DOHH2 (cell line): ENCODE data around the gene RIN2.

ENCODE experiments used
- H3F3A ChIP-seq: fragments of 200-600 bp; sonication (generic), shearing (Covaris generic); 2 replicates; pipeline ENCODE4 v1.6.0; 2016; ENCODE audit warnings: antibody characterized with exemption, mild to moderate bottlenecking; ENCODE audit not compliant: control insufficient read depth, insufficient read depth
- H3K27ac ChIP-seq: fragments of 200-600 bp; sonication (generic); 2 replicates; pipeline ENCODE4 v1.5.1; 2014; ENCODE audit warnings: low read depth, mild to moderate bottlenecking, low read length, moderate library complexity
- H3K27me3 ChIP-seq: fragments of 200-600 bp; sonication (generic); 2 replicates; pipeline ENCODE4 v1.6.1; 2014; ENCODE audit warnings: mild to moderate bottlenecking, low read length, mixed read lengths; ENCODE audit not compliant: control insufficient read depth
- H3K36me3 ChIP-seq: fragments of 200-600 bp; sonication (generic); 2 replicates; pipeline ENCODE4 v1.6.1; 2014; ENCODE audit warnings: mild to moderate bottlenecking, low read length, moderate library complexity, mixed read lengths; ENCODE audit not compliant: control insufficient read depth
- H3K4me1 ChIP-seq: fragments of 200-600 bp; sonication (generic); 2 replicates; pipeline ENCODE4 v1.6.1; 2014; ENCODE audit warnings: mild to moderate bottlenecking, low read length, mixed read lengths; ENCODE audit not compliant: control insufficient read depth
- H3K4me2 ChIP-seq: fragments of 200-600 bp; sonication (generic); 2 replicates; pipeline ENCODE4 v1.6.0; 2014; ENCODE audit warnings: mild to moderate bottlenecking, low read length, moderate library complexity
- H3K4me3 ChIP-seq: fragments of 200-600 bp; sonication (generic); 2 replicates; pipeline ENCODE4 v1.5.1; 2014; ENCODE audit warnings: mild to moderate bottlenecking, low read length, mixed read lengths
- H3K79me2 ChIP-seq: fragments of 200-600 bp; sonication (generic); 2 replicates; pipeline ENCODE4 v1.6.1; 2014; ENCODE audit warnings: mild to moderate bottlenecking, low read length, mixed read lengths; ENCODE audit not compliant: control insufficient read depth
- H3K9me2 ChIP-seq: fragments of 200-600 bp; sonication (generic); replicated peaks from 2 replicates; pipeline ENCODE4 v1.6.1; 2014; ENCODE audit warnings: mild to moderate bottlenecking, low read length, mixed read lengths; ENCODE audit not compliant: control insufficient read depth
- H3K9me3 ChIP-seq: fragments of 200-600 bp; sonication (generic); 2 replicates; pipeline ENCODE4 v1.6.1; 2014; ENCODE audit warnings: antibody characterized with exemption, low read length, mixed read lengths; ENCODE audit not compliant: control insufficient read depth, insufficient read depth
- H4K20me1 ChIP-seq: fragments of 200-600 bp; sonication (generic); 2 replicates; pipeline ENCODE4 v1.6.0; 2014; ENCODE audit warnings: low read depth, mild to moderate bottlenecking, antibody characterized with exemption, low read length, moderate library complexity; ENCODE audit not compliant: control insufficient read depth, insufficient read depth
- EZH2phosphoT487 ChIP-seq: fragments of 200-600 bp; sonication (generic); IDR thresholded peaks from 2 replicates; pipeline ENCODE4 v1.6.1; 2017; ENCODE audit warnings: borderline replicate concordance, mild to moderate bottlenecking, antibody characterized with exemption, low read length, moderate library complexity, mixed read lengths
- TF ChIP-seq, protein P1 (sequence below): fragments of 200-600 bp; sonication (generic); IDR thresholded peaks from one replicate; pipeline ENCODE4 v1.5.1; 2014; ENCODE audit warnings: antibody characterized with exemption, mild to moderate bottlenecking, low read depth, low read length; ENCODE audit not compliant: poor library complexity, severe bottlenecking

RIN2 gene

DNA sequence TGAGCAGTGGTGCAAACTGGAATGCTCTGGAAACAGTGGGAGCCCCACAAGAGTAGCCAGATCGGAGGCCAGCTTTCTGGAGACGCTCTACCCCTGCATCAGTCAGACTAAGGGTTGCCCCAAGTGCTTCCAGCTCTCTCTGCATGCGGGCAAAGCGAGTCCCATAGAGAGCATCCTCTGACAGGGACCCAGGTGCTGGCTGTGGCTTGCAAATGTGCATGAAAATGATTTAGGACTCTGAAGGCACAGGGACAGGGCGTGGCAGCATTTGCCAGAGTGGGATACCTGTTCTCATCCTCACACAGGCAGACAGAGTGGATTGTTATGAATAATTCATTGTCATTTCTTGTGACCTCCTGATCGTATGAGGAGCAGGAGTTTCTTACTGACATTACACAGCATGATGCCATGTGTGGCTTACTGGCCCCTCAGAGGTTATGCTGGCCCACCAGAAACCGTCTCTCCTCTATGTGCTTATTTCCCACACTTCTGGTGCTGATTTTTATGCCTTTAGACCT lies 10.3 kb downstream of the RIN2 start:
- H3K9me3 ChIP-seq: no peaks in the 10 kb centered on the region
- H3F3A ChIP-seq: no peaks in the 10 kb centered on the region
- H3K4me1 ChIP-seq: no peaks in the 10 kb centered on the region
- no peak overlapping the region for H3K4me2 ChIP-seq
- H3K4me3 ChIP-seq: no peak overlapping the region
- no peak overlapping the region for H3K27ac ChIP-seq
- H3K9me2 ChIP-seq: no peaks in the 10 kb centered on the region
- no peaks in the 10 kb centered on the region for H4K20me1 ChIP-seq
- no peaks in the 10 kb centered on the region for H3K27me3 ChIP-seq
- no peaks in the 10 kb centered on the region for H3K79me2 ChIP-seq
- no peak for TF ChIP-seq EZH2phosphoT487
- TF ChIP-seq, protein P1, sequence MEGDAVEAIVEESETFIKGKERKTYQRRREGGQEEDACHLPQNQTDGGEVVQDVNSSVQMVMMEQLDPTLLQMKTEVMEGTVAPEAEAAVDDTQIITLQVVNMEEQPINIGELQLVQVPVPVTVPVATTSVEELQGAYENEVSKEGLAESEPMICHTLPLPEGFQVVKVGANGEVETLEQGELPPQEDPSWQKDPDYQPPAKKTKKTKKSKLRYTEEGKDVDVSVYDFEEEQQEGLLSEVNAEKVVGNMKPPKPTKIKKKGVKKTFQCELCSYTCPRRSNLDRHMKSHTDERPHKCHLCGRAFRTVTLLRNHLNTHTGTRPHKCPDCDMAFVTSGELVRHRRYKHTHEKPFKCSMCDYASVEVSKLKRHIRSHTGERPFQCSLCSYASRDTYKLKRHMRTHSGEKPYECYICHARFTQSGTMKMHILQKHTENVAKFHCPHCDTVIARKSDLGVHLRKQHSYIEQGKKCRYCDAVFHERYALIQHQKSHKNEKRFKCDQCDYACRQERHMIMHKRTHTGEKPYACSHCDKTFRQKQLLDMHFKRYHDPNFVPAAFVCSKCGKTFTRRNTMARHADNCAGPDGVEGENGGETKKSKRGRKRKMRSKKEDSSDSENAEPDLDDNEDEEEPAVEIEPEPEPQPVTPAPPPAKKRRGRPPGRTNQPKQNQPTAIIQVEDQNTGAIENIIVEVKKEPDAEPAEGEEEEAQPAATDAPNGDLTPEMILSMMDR: no peak
- no peaks in the 10 kb centered on the region for H3K36me3 ChIP-seq

DNA sequence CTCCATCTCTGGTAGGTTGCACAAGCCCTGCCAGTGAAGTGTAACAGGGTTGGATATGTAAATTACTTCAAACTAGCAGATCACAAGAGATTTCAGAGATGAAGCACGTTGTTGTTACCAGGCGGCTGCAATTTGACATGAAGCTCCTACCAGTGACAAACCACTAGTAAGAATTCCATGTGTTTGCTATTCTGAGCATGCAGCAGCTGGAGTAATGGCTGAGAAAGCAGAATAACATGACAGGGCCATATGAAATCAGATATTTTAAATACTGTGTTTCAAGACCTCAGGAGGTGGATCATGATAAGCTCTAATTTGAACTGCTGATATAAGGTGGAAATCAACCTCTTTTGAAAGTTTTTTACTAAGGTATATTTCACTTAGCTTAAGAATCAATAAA lies 11.4 kb downstream of the RIN2 start:
- no peaks in the 10 kb centered on the region for H3K79me2 ChIP-seq
- no peaks in the 10 kb centered on the region for H3K9me2 ChIP-seq
- no peak for TF ChIP-seq EZH2phosphoT487
- TF ChIP-seq, protein P1: no peak
- no peaks in the 10 kb centered on the region for H3K27me3 ChIP-seq
- no peak overlapping the region for H3K27ac ChIP-seq
- H4K20me1 ChIP-seq: no peaks in the 10 kb centered on the region
- H3K9me3 ChIP-seq: no peaks in the 10 kb centered on the region
- no peaks in the 10 kb centered on the region for H3F3A ChIP-seq
- H3K4me1 ChIP-seq: no peaks in the 10 kb centered on the region
- no peaks in the 10 kb centered on the region for H3K36me3 ChIP-seq
- H3K4me2 ChIP-seq: no peak overlapping the region
- no peak overlapping the region for H3K4me3 ChIP-seq

DNA sequence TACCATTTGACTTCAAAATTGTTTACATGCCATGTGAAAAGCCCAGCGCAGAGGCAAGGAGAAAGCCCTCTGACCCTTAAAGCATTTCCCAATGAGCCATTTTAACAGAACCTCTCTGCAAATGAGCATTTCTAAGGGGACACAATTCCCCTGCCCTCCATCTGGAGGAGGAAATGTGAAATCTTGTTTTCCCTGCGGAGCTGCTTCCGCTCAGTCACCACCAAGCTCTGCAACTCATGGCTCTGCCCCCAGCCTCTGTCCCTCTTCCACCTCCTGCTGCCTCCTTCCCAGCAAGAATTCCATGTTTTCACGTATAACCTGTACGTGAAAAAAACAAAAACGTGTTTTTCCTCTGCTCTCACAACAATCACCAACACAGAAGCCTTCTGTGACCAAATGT lies 12.3 kb downstream of the RIN2 start:
- Histone ChIP-seq H3K4me1 (no peaks in the 10 kb centered on the region), H3K9me3 (no peaks in the 10 kb centered on the region), H3K4me3 (no peak overlapping the region), H3K36me3 (no peaks in the 10 kb centered on the region), H3F3A (no peaks in the 10 kb centered on the region), H3K27me3 (no peaks in the 10 kb centered on the region), H3K27ac (no peak overlapping the region), H3K4me2 (no peak overlapping the region), H4K20me1 (no peaks in the 10 kb centered on the region), H3K9me2 (no peaks in the 10 kb centered on the region), H3K79me2 (no peaks in the 10 kb centered on the region)
- TF ChIP-seq, protein P1: no peak
- TF ChIP-seq EZH2phosphoT487: no peak

DNA sequence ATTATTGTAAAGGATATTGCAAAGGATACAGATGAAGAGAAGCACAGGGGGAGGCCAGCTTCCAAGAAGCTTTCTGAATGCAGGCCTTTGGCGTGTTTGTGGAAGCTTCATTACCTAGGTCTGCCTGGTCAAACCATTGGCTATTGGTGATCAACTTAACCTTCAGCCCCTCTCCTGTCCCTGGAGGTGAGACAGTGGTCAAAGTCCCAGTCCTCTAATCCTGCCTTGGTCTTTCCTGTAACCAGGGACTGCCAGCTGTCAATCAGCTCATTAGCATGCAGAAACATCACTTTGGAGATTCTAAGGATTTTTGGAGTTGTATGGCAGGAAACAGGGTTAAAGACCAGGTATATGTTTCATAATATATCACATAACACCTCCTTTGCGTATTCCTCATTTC lies 13.0 kb downstream of the RIN2 start:
- H3F3A ChIP-seq: no peaks in the 10 kb centered on the region
- H3K36me3 ChIP-seq: no peaks in the 10 kb centered on the region
- H3K79me2 ChIP-seq: no peaks in the 10 kb centered on the region
- no peak overlapping the region for H3K27ac ChIP-seq
- no peaks in the 10 kb centered on the region for H3K27me3 ChIP-seq
- H3K4me3 ChIP-seq: no peak overlapping the region
- H4K20me1 ChIP-seq: no peaks in the 10 kb centered on the region
- H3K9me3 ChIP-seq: no peaks in the 10 kb centered on the region
- TF ChIP-seq, protein P1: no peak
- TF ChIP-seq EZH2phosphoT487: no peak
- H3K9me2 ChIP-seq: no peaks in the 10 kb centered on the region
- no peaks in the 10 kb centered on the region for H3K4me1 ChIP-seq
- H3K4me2 ChIP-seq: no peak overlapping the region
